Astrocyte of the spinal cord (primary cell): ENCODE measurements around the gene SPAG9.
"Not testable (repeated sequence)": the region's sequence is repeated elsewhere in the genome, so short reads cannot be mapped to it uniquely, and the experiment has no call there.

Experiments
- DNase-seq: peaks from one replicate; pipeline ENCODE4 v3.0.0; 2011; ENCODE audit warnings: low read depth, low spot score
- H3K4me3 ChIP-seq: 2 replicates; pipeline ENCODE4 v1.5.1; 2011; ENCODE audit warnings: low read depth, mild to moderate bottlenecking, low read length, moderate library complexity
- in situ Hi-C: cut with HindIII; loops from 2 replicates; pipeline ENCODE4 v1.10.0; 2017; ENCODE audit warnings: low sequenced_read_pairs
- TF ChIP-seq, protein P1 (sequence below): IDR thresholded peaks from 2 replicates; pipeline ENCODE4 v1.5.1; 2012; ENCODE audit warnings: low read depth, mild to moderate bottlenecking, low read length, inconsistent platforms

The SPAG9 gene

DNA sequence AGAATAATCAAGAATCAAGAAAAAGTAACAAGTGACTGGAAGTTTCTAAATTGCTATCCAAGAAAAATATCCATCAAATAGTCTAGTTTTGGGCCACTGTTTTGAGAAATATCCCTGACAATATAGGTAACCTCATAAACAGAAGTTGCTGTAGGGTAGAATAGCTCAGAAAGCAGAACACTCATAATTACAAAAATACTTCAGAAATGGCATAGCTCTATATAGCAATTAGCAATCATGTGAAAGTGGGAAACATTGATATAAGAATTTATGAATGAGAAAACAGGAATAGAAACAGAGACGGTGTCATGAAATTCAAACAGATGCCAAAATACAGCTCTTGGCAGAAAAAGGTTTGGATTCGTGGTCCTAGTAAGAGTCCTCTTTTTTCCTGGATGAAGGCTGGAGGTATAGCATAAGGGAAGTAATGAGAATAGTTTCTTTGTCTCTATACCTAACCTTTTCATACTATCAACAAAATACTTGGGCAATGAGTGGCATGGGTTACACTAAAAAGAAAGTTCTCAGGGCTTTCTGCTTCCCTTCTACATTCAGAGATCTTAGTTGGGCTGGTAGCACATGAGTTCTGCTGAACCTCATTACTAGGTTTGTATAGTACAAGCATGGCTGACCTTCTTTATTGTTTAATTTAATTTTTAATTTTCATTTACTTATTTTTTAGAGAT is 33.5 kb downstream of the SPAG9 start:
- TF ChIP-seq, protein P1, sequence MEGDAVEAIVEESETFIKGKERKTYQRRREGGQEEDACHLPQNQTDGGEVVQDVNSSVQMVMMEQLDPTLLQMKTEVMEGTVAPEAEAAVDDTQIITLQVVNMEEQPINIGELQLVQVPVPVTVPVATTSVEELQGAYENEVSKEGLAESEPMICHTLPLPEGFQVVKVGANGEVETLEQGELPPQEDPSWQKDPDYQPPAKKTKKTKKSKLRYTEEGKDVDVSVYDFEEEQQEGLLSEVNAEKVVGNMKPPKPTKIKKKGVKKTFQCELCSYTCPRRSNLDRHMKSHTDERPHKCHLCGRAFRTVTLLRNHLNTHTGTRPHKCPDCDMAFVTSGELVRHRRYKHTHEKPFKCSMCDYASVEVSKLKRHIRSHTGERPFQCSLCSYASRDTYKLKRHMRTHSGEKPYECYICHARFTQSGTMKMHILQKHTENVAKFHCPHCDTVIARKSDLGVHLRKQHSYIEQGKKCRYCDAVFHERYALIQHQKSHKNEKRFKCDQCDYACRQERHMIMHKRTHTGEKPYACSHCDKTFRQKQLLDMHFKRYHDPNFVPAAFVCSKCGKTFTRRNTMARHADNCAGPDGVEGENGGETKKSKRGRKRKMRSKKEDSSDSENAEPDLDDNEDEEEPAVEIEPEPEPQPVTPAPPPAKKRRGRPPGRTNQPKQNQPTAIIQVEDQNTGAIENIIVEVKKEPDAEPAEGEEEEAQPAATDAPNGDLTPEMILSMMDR = no peak
- in situ Hi-C loops = no loop called here
- DNase-seq = no peak
- no peak overlapping the region for H3K4me3 ChIP-seq

DNA sequence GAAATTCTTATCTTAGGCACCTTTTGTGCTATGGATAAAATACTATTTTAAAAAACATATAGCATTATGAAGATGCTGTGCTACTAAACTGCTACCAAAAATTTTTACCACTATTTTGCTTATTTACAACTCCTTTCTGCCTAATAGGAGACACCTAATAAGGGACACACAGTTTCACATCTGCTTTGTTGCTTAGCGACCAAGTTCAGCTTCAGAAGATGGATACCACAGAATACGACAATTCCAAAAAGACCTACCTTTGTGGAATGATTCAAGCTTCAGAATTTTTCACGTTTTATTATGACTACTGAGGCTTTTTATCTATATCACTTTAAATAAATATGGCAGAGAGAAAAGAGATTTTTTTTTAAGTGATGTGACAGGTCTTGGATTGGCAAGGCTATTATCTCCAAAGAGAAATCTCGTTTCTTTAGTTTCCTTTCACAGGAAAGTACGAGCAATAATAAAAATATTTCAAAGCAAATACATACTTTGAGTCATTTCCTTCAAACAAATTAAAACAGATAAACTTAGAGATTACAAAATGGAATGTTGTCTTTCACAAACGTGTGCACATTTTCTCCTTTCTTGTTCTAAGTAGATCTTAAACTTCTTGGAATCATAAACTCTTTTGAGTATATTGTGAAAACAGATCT is 35.4 kb downstream of the SPAG9 start:
- peak; percentile 19 for DNase-seq
- no peak overlapping the region for H3K4me3 ChIP-seq
- TF ChIP-seq, protein P1 = no peak
- in situ Hi-C loops = no loop called here

DNA sequence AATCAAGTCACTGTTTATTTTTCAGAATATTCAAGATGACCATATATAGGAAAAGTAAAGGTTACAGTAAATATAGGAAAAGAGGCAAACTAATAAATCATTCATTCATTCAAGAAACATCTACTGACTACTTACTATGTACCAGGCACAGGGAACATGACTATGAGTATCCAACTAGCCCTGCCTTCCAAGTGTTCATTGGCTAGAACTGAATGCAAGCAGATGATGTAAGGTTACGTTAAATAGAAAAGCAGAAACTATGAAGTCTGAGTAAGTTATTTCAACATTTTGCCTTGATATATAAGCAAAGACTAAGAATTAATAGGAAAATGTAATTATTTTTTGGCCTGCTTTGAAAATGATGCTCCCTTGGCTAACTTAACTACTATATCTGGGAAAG is 36.7 kb downstream of the SPAG9 start:
- no peak overlapping the region for H3K4me3 ChIP-seq
- DNase-seq = no peak
- in situ Hi-C loops = no loop called here
- TF ChIP-seq, protein P1 = no peak

DNA sequence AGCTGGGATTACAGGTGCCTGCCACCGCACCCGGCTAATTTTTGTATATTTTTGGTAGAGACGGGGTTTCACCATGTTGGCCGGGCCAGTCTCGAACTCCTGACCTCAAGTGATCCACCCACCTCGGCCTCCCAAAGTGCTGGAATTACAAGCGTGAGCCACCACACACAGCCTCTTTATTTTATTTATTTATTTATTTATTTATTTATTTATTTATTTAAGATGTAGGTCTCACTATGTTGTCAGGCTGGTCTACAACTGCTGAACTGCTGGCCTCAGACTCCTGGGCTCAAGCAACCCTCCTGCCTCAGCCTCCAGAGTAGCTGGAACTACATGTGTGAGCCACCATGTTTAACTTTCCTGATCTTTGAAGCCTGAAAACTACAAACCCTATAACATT is 37.3 kb downstream of the SPAG9 start:
- in situ Hi-C loops, DNase-seq, H3K4me3 ChIP-seq: not testable (repeated sequence)

DNA sequence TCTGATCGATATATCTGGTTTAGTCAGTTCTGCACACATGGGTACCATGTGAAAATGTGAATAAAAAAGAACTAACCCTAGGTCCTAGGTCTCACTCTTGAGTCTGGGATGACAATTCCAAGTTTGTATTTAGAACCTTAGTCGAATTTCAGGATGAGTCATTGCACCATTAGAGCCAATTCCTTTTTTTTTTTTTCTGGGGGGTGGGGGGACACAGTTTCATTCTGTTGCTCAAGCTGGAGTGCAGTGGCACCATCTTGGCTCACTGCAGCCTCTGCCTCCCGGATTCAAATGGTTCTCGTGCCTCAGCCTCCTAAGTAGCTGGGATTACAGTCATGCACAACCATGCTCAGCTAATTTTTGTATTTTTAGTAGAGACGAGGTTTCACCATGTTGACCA is 41.6 kb downstream of the SPAG9 start:
- TF ChIP-seq, protein P1 = no peak
- in situ Hi-C loops = no loop called here
- H3K4me3 ChIP-seq = no peak overlapping the region
- peak; percentile 51 for DNase-seq

DNA sequence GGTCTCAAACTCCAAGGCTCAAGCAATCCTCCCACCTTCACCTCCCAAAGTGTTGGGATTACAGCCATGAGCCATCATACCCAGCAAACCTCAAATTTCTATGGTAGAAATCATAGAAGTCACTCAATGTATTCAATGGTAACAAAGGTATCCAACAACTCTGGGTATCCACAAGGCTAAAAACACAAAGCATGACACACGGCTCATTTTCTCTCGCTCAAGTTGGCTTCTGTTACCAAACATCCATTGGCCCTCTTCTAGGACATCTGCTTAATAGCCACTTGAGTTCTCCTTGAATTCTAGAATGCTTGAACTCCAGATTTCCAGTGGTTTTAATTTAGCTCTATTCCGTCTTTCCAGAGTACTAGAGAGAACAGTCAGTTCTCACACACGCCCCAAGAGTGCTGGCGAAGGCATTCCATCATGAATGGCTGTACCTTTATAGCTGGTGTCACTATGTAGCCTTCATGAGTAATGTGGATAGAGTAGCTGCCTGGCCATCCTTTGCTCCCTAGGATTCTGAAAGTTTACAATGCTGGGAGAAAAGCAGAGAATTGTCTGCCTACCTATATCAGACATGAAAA is 42.6 kb downstream of the SPAG9 start:
- in situ Hi-C loops = no loop called here
- no peak overlapping the region for H3K4me3 ChIP-seq
- TF ChIP-seq, protein P1 = no peak
- no peak for DNase-seq

DNA sequence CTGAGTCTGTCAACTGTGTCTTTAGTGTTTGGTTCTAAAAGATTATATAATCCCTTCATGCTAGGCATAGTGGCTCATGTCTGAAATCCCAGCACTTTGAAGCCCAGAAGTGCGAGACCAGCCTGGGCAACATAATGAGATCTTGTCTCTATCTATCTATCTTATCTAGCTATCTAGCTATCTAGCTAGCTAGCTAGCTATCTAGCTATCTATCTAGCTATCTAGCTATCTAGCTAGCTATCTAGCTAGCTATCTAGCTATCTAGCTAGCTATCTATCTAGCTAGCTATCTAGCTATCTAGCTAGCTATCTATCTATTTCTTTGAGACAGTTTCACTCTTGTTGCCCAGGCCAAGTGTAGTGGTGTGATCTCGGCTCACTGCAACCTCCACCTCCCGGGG is 43.8 kb downstream of the SPAG9 start:
- DNase-seq = no peak
- in situ Hi-C loops = no loop called here
- TF ChIP-seq, protein P1 = no peak
- no peak overlapping the region for H3K4me3 ChIP-seq
